ENCODE data around the gene PPFIA3. TPM values are rescaled to one million over a fixed set of nuclear protein-coding genes. Genes with fewer than 3 reads are reported as not detected.
"Not testable (repeated sequence)": the region's sequence is repeated elsewhere in the genome, so short reads cannot be mapped to it uniquely, and the experiment has no call there.

Gene PPFIA3
- total RNA-seq, 2 experiments from 2014 or later: 1.8 to 2.2 TPM

GRCh38 chr19:49116544-49116943 lies 2.8 kb upstream of the PPFIA3 start:
- H3K36me3 Mint-ChIP-seq (ENCODE audit: low read depth): peaks cover 6% of the 10 kb centered on the region
- peak overlapping the region; percentile 11 for H3K27ac Mint-ChIP-seq
- ATAC-seq (no peak), DNase-seq (no peak)
- H3K27me3 Mint-ChIP-seq (ENCODE audit: low read depth): peaks cover 13% of the 10 kb centered on the region
- ChIA-PET POLR2A (no interaction called here), CTCF (interaction anchor here (1.4 to 1.6 kb wide), 2 partner anchors 11 to 123 kb away, joined by 3 to 9 read pairs; partner anchors contain the start of gene RUVBL2)
- H3K9me3 Mint-ChIP-seq (ENCODE audit: insufficient read depth): no peaks in the 10 kb centered on the region
- H3K4me1 Mint-ChIP-seq (ENCODE audit: low read depth): peaks cover 39% of the 10 kb centered on the region
- H3K4me3 Mint-ChIP-seq: peak overlapping the region; percentile 43

DNA sequence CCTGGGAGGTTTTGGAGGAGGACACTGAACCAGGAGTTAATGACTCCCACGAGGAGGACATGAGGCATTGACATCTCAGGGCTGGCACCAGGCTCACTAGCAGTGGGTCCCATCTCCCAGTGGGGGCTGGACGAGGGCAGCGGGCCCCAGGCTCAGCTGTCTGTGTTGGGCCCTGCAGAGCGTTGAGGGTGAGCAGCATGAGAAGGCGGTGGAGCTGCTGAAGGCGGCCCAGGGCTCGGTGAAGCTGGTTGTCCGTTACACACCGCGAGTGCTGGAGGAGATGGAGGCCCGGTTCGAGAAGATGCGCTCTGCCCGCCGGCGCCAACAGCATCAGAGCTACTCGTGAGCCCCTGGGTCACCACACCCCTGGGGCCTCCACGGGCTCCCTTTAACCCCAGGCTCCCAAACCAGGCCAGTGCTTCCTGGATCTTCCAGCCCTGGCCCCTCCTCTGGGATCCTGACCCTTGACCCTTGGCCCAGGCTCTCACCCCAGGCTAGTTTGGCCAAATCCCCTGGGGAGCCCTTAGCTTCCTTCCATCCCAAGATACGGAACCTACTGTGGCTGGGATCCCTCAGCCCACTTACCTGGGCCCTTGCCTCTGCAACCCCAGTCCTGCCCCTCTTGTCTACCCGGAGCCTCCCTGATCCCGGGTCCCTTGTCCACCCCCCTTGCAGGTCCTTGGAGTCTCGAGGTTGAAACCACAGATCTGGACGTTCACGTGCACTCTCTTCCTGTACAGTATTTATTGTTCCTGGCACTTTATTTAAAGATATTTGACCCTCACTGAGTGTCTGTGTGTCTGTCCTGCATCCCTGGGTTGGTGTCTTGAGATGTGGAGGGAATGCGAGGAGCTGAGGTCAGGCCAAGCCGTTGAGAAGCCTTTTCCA lies 1.4 kb upstream of the PPFIA3 start:
- peak overlapping the region; percentile 82 for H3K4me3 Mint-ChIP-seq
- ChIA-PET POLR2A (interaction anchor here (0.9 to 1.0 kb wide), 2 partner anchors 10 to 124 kb away, joined by 3 read pairs; partner anchors contain the start of gene RUVBL2), CTCF (interaction anchor here (1.0 to 1.6 kb wide), 4 partner anchors 12 to 124 kb away, joined by 3 to 9 read pairs (median 5); partner anchors contain the start of gene RUVBL2)
- peaks cover 16% of the 10 kb centered on the region for H3K27me3 Mint-ChIP-seq (ENCODE audit: low read depth)
- H3K36me3 Mint-ChIP-seq (ENCODE audit: low read depth): peaks cover 6% of the 10 kb centered on the region
- peak overlapping the region; percentile 82 for H3K27ac Mint-ChIP-seq
- DNase-seq: no peak
- peaks cover 39% of the 10 kb centered on the region for H3K4me1 Mint-ChIP-seq (ENCODE audit: low read depth)
- ATAC-seq: no peak
- H3K9me3 Mint-ChIP-seq (ENCODE audit: insufficient read depth): no peaks in the 10 kb centered on the region

- ChIA-PET POLR2A (no interaction called here), CTCF (interaction anchor here (1.2 to 1.6 kb wide), 2 partner anchors 21 kb away, joined by 6 to 7 read pairs; no protein-coding TSS in a partner anchor)
- ATAC-seq: peak; percentile 81
- no peaks in the 10 kb centered on the region for H3K9me3 Mint-ChIP-seq (ENCODE audit: insufficient read depth)
- peaks cover 6% of the 10 kb centered on the region for H3K36me3 Mint-ChIP-seq (ENCODE audit: low read depth)
- H3K4me1 Mint-ChIP-seq (ENCODE audit: low read depth): peaks cover 33% of the 10 kb centered on the region
- DNase-seq: peak; percentile 96
- H3K4me3 Mint-ChIP-seq: peak within 1 kb of the TSS; percentile 82
- H3K27ac Mint-ChIP-seq: peak within 1 kb of the TSS; percentile 82
- H3K27me3 Mint-ChIP-seq (ENCODE audit: low read depth): peaks cover 18% of the 10 kb centered on the region
These were observed 556 bp upstream of the PPFIA3 start, which contains the start of gene C19orf73 for GRCh38 chr19:49118565-49119410. Gene C19orf73 (minus strand): TSS chr19:49119143. CDS start chr19:49119022, 121 bp downstream.

DNA sequence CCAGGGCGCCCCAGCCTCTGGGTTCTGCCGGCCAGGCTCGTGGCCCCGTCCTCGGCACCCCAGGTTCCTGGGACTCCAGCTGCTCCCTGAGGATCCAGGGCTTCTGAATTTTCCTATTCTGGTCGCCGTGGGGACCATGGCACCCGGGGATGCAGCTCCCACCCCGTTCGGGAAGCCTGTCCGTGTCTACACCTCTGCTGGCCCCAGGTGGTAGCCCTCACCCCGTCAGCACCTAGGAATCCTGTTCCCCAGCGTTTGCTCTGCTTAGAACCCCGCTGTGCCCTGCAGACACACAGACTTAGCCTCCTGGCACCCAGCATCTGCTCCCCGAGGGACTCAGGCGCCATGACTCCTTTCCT lies 960 bp downstream of the PPFIA3 start:
- no peak for ATAC-seq
- peaks cover 26% of the 10 kb centered on the region for H3K4me1 Mint-ChIP-seq (ENCODE audit: low read depth)
- no peak for DNase-seq
- peak overlapping the region; percentile 57 for H3K4me3 Mint-ChIP-seq
- H3K27ac Mint-ChIP-seq: no peak overlapping the region
- H3K36me3 Mint-ChIP-seq (ENCODE audit: low read depth): peaks cover 6% of the 10 kb centered on the region
- ChIA-PET POLR2A (interaction anchor here (0.7 kb wide), 1 partner anchor 399 kb away, joined by 3 read pairs; no protein-coding TSS in a partner anchor), CTCF (interaction anchor here (0.7 to 1.4 kb wide), 5 partner anchors 14 to 356 kb away, joined by 3 to 6 read pairs (median 3); no protein-coding TSS in a partner anchor)
- H3K27me3 Mint-ChIP-seq (ENCODE audit: low read depth): peaks cover 18% of the 10 kb centered on the region
- H3K9me3 Mint-ChIP-seq (ENCODE audit: insufficient read depth): no peaks in the 10 kb centered on the region

GRCh38 chr19:49120868-49121267 lies 1.5 kb downstream of the PPFIA3 start:
- Mint-ChIP-seq H3K4me1 (ENCODE audit: low read depth) (peaks cover 26% of the 10 kb centered on the region), H3K27me3 (ENCODE audit: low read depth) (peaks cover 18% of the 10 kb centered on the region), H3K4me3 (peak overlapping the region; percentile 57), H3K9me3 (ENCODE audit: insufficient read depth) (no peaks in the 10 kb centered on the region), H3K27ac (peak overlapping the region; percentile 2), H3K36me3 (ENCODE audit: low read depth) (peaks cover 6% of the 10 kb centered on the region)
- ATAC-seq (no peak), DNase-seq (no peak)
- CTCF ChIA-PET: interaction anchor here (0.7 to 1.4 kb wide), 3 partner anchors 15 to 78 kb away, joined by 3 read pairs; no protein-coding TSS in a partner anchor
- POLR2A ChIA-PET: no interaction called here

GRCh38 chr19:49121841-49122240 lies 2.5 kb downstream of the PPFIA3 start:
- POLR2A ChIA-PET; H3K9me3 Mint-ChIP-seq (ENCODE audit: insufficient read depth); H3K4me3 Mint-ChIP-seq; CTCF ChIA-PET; ATAC-seq; H3K36me3 Mint-ChIP-seq (ENCODE audit: low read depth); DNase-seq; H3K27ac Mint-ChIP-seq: not testable (repeated sequence)
- Mint-ChIP-seq H3K27me3 (ENCODE audit: low read depth) (peaks cover 18% of the 10 kb centered on the region), H3K4me1 (ENCODE audit: low read depth) (peaks cover 20% of the 10 kb centered on the region)

DNA sequence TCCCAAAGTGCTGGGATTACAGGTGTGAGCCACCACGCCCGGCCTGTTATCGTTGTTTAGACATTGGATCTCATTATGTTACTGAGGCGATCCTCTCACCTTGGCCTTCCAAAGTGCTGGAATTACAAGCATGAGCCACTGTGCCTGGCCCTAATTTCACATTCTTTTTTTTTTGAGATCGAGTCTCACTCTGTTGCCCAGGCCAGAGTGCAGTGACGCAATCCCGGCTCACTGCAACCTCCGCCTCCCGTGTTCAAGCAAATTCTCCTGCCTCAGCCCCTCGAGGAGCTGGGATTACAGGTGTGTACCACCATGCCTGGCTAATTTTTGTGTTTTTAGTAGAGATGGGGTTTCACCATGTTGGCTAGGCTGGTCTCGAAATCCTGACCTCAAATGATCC lies 3.9 kb downstream of the PPFIA3 start:
- H3K36me3 Mint-ChIP-seq (ENCODE audit: low read depth); POLR2A ChIA-PET; DNase-seq; H3K4me3 Mint-ChIP-seq; H3K27ac Mint-ChIP-seq; H3K9me3 Mint-ChIP-seq (ENCODE audit: insufficient read depth); ATAC-seq: not testable (repeated sequence)
- CTCF ChIA-PET: interaction anchor here (1.3 kb wide), 1 partner anchor 9 kb away, joined by 4 read pairs; the partner anchor contains the start of gene LIN7B
- peaks cover 17% of the 10 kb centered on the region for H3K4me1 Mint-ChIP-seq (ENCODE audit: low read depth)
- H3K27me3 Mint-ChIP-seq (ENCODE audit: low read depth): peaks cover 18% of the 10 kb centered on the region

GRCh38 chr19:49125025-49125731 lies 5.8 kb downstream of the PPFIA3 start:
- no peaks in the 10 kb centered on the region for H3K9me3 Mint-ChIP-seq (ENCODE audit: insufficient read depth)
- no peak overlapping the region for H3K27ac Mint-ChIP-seq
- ATAC-seq (no peak), DNase-seq (no peak)
- peaks cover 14% of the 10 kb centered on the region for H3K27me3 Mint-ChIP-seq (ENCODE audit: low read depth)
- CTCF ChIA-PET: interaction anchor here (1.0 to 1.2 kb wide), 3 partner anchors 11 to 74 kb away, joined by 3 read pairs; partner anchors contain the start of gene LIN7B
- peaks cover 2% of the 10 kb centered on the region for H3K36me3 Mint-ChIP-seq (ENCODE audit: low read depth)
- peaks cover 18% of the 10 kb centered on the region for H3K4me1 Mint-ChIP-seq (ENCODE audit: low read depth)
- H3K4me3 Mint-ChIP-seq: no peak overlapping the region
- POLR2A ChIA-PET: no interaction called here

GRCh38 chr19:49126575-49126974 lies 7.2 kb downstream of the PPFIA3 start:
- ChIA-PET CTCF (no interaction called here), POLR2A (no interaction called here)
- no peaks in the 10 kb centered on the region for H3K9me3 Mint-ChIP-seq (ENCODE audit: insufficient read depth)
- H3K36me3 Mint-ChIP-seq (ENCODE audit: low read depth): peaks cover 2% of the 10 kb centered on the region
- peaks cover 11% of the 10 kb centered on the region for H3K4me1 Mint-ChIP-seq (ENCODE audit: low read depth)
- H3K4me3 Mint-ChIP-seq: no peak overlapping the region
- no peak for DNase-seq
- no peak for ATAC-seq
- peaks cover 6% of the 10 kb centered on the region for H3K27me3 Mint-ChIP-seq (ENCODE audit: low read depth)
- no peak overlapping the region for H3K27ac Mint-ChIP-seq

GRCh38 chr19:49127225-49127624 lies 7.9 kb downstream of the PPFIA3 start:
- H3K4me3 Mint-ChIP-seq; H3K9me3 Mint-ChIP-seq (ENCODE audit: insufficient read depth); ATAC-seq; H3K27ac Mint-ChIP-seq; DNase-seq; H3K27me3 Mint-ChIP-seq (ENCODE audit: low read depth); H3K36me3 Mint-ChIP-seq (ENCODE audit: low read depth): not testable (repeated sequence)
- ChIA-PET POLR2A (interaction anchor here (0.9 to 1.1 kb wide), 2 partner anchors 10 to 133 kb away, joined by 3 read pairs; partner anchors contain the start of gene RUVBL2), CTCF (interaction anchor here (1.3 to 3.7 kb wide), 8 partner anchors 12 to 134 kb away, joined by 3 to 23 read pairs (median 7); partner anchors contain the start of genes LIN7B and RUVBL2)
- H3K4me1 Mint-ChIP-seq (ENCODE audit: low read depth): peaks cover 11% of the 10 kb centered on the region

Data from activated CD8-positive, alpha-beta T cell treated with anti-CD3 and anti-CD28 coated beads, Interleukin-2, amount 10 ng/mL, durations not matched to agents 7 days and 5 days (primary cell).